H9 (cell line): ENCODE measurements around the gene RESP18. TPM values are rescaled to one million over a fixed set of nuclear protein-coding genes. Genes with fewer than 3 reads are reported as not detected.

ENCODE experiments used
- DNase-seq: peaks from one replicate; pipeline ENCODE4 v3.0.0-alpha.2; 2017
- H2AFZ ChIP-seq: one replicate; pipeline ENCODE4 v1.6.1; 2013; ENCODE audit warnings: mild to moderate bottlenecking, low read length, control low read depth, moderate library complexity
- H2AK5ac ChIP-seq: 2 replicates; pipeline ENCODE4 v1.6.1; 2013; ENCODE audit warnings: low read length, control low read depth, mixed read lengths; ENCODE audit not compliant: insufficient read length
- H2BK120ac ChIP-seq: one replicate; pipeline ENCODE4 v1.6.1; 2013; ENCODE audit warnings: low read depth, mild to moderate bottlenecking, low read length, control low read depth, inconsistent platforms; ENCODE audit not compliant: poor library complexity, severe bottlenecking
- H2BK12ac ChIP-seq: 2 replicates; pipeline ENCODE4 v1.6.1; 2013; ENCODE audit warnings: low read length, control low read depth, mixed read lengths, low read depth; ENCODE audit not compliant: insufficient read length
- H2BK15ac ChIP-seq: 2 replicates; pipeline ENCODE4 v1.6.1; 2013; ENCODE audit warnings: low read depth, low read length, control low read depth
- H2BK20ac ChIP-seq: one replicate; pipeline ENCODE4 v1.6.1; 2013; ENCODE audit warnings: low read depth, mild to moderate bottlenecking, low read length, control low read depth, inconsistent platforms; ENCODE audit not compliant: poor library complexity, severe bottlenecking
- H2BK5ac ChIP-seq: 2 replicates; pipeline ENCODE4 v1.6.1; 2013; ENCODE audit warnings: low read length, control low read depth, mixed read lengths; ENCODE audit not compliant: insufficient read length
- H3K14ac ChIP-seq: 2 replicates; pipeline ENCODE4 v1.6.1; 2013; ENCODE audit warnings: low read length, control low read depth; ENCODE audit not compliant: insufficient read depth
- H3K18ac ChIP-seq: 2 replicates; pipeline ENCODE4 v1.6.1; 2013; ENCODE audit warnings: low read depth, mild to moderate bottlenecking, mixed read lengths, low read length, control low read depth; ENCODE audit not compliant: insufficient read length
- H3K23ac ChIP-seq: 2 replicates; pipeline ENCODE4 v1.6.1; 2013; ENCODE audit warnings: low read length, control low read depth, mixed read lengths, low read depth; ENCODE audit not compliant: insufficient read length
- H3K23me2 ChIP-seq: 2 replicates; pipeline ENCODE4 v1.6.1; 2013; ENCODE audit warnings: low read depth, mild to moderate bottlenecking, mixed read lengths, low read length, control low read depth; ENCODE audit not compliant: insufficient read length, poor library complexity, severe bottlenecking
- H3K27ac ChIP-seq: 2 replicates; pipeline ENCODE4 v1.5.1; 2013; ENCODE audit warnings: low read length, control low read depth, mixed read lengths, low read depth; ENCODE audit not compliant: insufficient read length
- H3K27me3 ChIP-seq: 2 replicates; pipeline ENCODE4 v1.6.1; 2013; ENCODE audit warnings: low read length, control low read depth, inconsistent platforms; ENCODE audit not compliant: insufficient read depth
- H3K4ac ChIP-seq: 2 replicates; pipeline ENCODE4 v1.6.1; 2013; ENCODE audit warnings: low read depth, mild to moderate bottlenecking, control low read depth, inconsistent platforms, low read length, moderate library complexity
- H3K4me1 ChIP-seq: 2 replicates; pipeline ENCODE4 v1.6.1; 2013; ENCODE audit warnings: low read length, control low read depth, inconsistent platforms; ENCODE audit not compliant: insufficient read depth
- H3K4me2 ChIP-seq: 2 replicates; pipeline ENCODE4 v1.6.1; 2013; ENCODE audit warnings: low read length, control low read depth, mixed read lengths; ENCODE audit not compliant: insufficient read length, insufficient read depth
- H3K56ac ChIP-seq: 2 replicates; pipeline ENCODE4 v1.6.1; 2013; ENCODE audit warnings: low read depth, mild to moderate bottlenecking, mixed read lengths, low read length, control low read depth; ENCODE audit not compliant: insufficient read length
- H3K79me1 ChIP-seq: 2 replicates; pipeline ENCODE4 v1.6.1; 2013; ENCODE audit warnings: low read depth, mild to moderate bottlenecking, moderate library complexity, low read length, control low read depth, inconsistent platforms; ENCODE audit not compliant: insufficient read depth, poor library complexity, severe bottlenecking
- H3K79me2 ChIP-seq: 2 replicates; pipeline ENCODE4 v1.6.1; 2013; ENCODE audit warnings: low read length, control low read depth, inconsistent platforms; ENCODE audit not compliant: insufficient read depth
- H3K9ac ChIP-seq: 2 replicates; pipeline ENCODE4 v1.6.1; 2013; ENCODE audit warnings: low read length, control low read depth, mixed read lengths; ENCODE audit not compliant: insufficient read length; ENCODE audit errors: extremely low read depth
- H3K9me3 ChIP-seq: one replicate; pipeline ENCODE4 v1.6.1; 2013; ENCODE audit warnings: low read depth, low read length, inconsistent platforms; ENCODE audit not compliant: control insufficient read depth
- H3T11ph ChIP-seq: one replicate; pipeline ENCODE4 v1.6.1; 2013; ENCODE audit warnings: mild to moderate bottlenecking, low read length, control low read depth, inconsistent platforms
- H4K20me1 ChIP-seq: one replicate; pipeline ENCODE4 v1.6.1; 2013; ENCODE audit not compliant: control insufficient read depth, insufficient read length, insufficient read depth
- H4K5ac ChIP-seq: 2 replicates; pipeline ENCODE4 v1.6.1; 2013; ENCODE audit warnings: low read depth, mild to moderate bottlenecking, mixed read lengths, low read length, control low read depth; ENCODE audit not compliant: insufficient read length
- H4K8ac ChIP-seq: replicated peaks from 2 replicates; pipeline ENCODE4 v1.6.1; 2013; ENCODE audit warnings: low read length, control low read depth, mixed read lengths, low read depth; ENCODE audit not compliant: insufficient read length
- H4K91ac ChIP-seq: 2 replicates; pipeline ENCODE4 v1.6.1; 2013; ENCODE audit warnings: low read depth, mild to moderate bottlenecking, moderate library complexity, mixed read lengths, low read length, control low read depth; ENCODE audit not compliant: insufficient read length
- H3K27ac Mint-ChIP-seq, 3 experiments: 2 replicates in 2 of 3; 3 replicates in 1 of 3; pipeline ENCODE4 v1.8.0; 2020 to 2021; ENCODE audit warnings: mixed read lengths in 3 of 3, mild to moderate bottlenecking in 1 of 3, moderate library complexity in 1 of 3
- H3K27me3 Mint-ChIP-seq: 2 replicates; pipeline ENCODE4 v1.8.0; 2021; ENCODE audit warnings: low read depth, mild to moderate bottlenecking, moderate library complexity, mixed read lengths
- H3K36me3 Mint-ChIP-seq, 3 experiments: 2 replicates in 2 of 3; 3 replicates in 1 of 3; pipeline ENCODE4 v1.8.0; 2020 to 2021; ENCODE audit warnings: low read depth in 3 of 3, mixed read lengths in 3 of 3; ENCODE audit not compliant: insufficient read depth in 1 of 3
- H3K4me1 Mint-ChIP-seq, 2 experiments: 2 replicates each; pipeline ENCODE4 v1.8.0; 2020; ENCODE audit warnings: mixed read lengths in 2 of 2
- H3K4me3 Mint-ChIP-seq, 2 experiments: 2 replicates in 1 of 2; 3 replicates in 1 of 2; pipeline ENCODE4 v1.8.0; 2020 to 2021; ENCODE audit warnings: mild to moderate bottlenecking in 2 of 2, mixed read lengths in 2 of 2, moderate library complexity in 1 of 2
- H3K9me3 Mint-ChIP-seq, 2 experiments: 2 replicates in 1 of 2; 3 replicates in 1 of 2; pipeline ENCODE4 v1.8.0; 2020; ENCODE audit warnings: mild to moderate bottlenecking in 2 of 2, mixed read lengths in 2 of 2, moderate library complexity in 1 of 2
- WGBS: extraction: QIAGEN DNeasy Blood & Tissue Kit; methylation state at CpG from one replicate; pipeline ENCODE4 v1.1.7; 2013; ENCODE audit warnings: missing lambda C conversion rate, low lambda C conversion rate, mixed read lengths; ENCODE audit not compliant: insufficient read length; ENCODE audit errors: extremely low coverage; 5-methylcytosine and 5-hydroxymethylcytosine counted together
- total RNA-seq: library from RNA; stranded (reverse); gene quantifications from 2 replicates; pipeline ENCODE4 v1.2.1, GENCODE V29; 2021
- TF ChIP-seq, protein P1 (sequence below): fragments of 200-600 bp; sonication (generic); conservative IDR thresholded peaks from 3 replicates; pipeline ENCODE4 v1.8.0; 2021; ENCODE audit warnings: antibody characterized with exemption, mild to moderate bottlenecking

Gene RESP18
- total RNA-seq, 1 experiment from 2014 or later, result not detected

DNA sequence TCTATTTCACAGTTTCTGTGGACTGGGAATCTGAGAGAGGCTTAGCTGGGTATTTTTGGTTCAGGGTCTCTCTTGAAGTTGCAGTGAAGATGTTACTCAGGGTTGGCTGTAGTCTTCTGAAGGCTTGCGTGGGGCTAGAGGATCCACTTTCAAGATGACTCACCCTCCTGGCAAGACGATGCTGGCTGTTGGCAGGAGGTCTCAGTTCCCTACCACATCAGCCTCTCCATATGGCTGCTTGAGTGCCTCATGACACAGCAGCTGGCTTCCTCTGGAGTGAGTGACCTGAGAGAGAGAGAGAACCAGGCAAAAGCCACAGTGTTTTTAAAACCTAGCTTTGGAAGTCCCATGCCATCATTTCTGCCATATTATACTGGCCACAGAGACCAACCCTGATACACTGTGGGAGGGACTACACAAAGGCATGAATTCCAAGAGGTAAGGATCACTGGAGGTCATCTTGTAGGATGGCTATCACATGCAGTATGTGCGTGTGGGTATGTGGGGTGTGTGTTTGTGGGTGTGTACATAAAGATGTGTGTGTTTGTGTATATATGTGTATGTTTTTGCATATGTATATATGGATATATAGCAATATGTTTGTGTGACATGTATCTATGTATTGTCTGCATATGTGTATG lies 30.1 kb upstream of the RESP18 start:
- Histone ChIP-seq H3K14ac (no peak overlapping the region), H4K91ac (no peak overlapping the region), H2BK5ac (no peak overlapping the region), H2AFZ (no peak overlapping the region), H3K4me2 (no peak overlapping the region), H4K5ac (no peak overlapping the region), H3K9ac (no peak overlapping the region), H3K27me3 (peaks cover 20% of the 10 kb centered on the region; the same call in 1 of the 2 replicates), H2AK5ac (no peak overlapping the region), H3K9me3 (no peaks in the 10 kb centered on the region), H4K8ac (no peak overlapping the region), H4K20me1 (no peaks in the 10 kb centered on the region), H3K56ac (no peak overlapping the region), H3K79me1 (no peaks in the 10 kb centered on the region), H2BK12ac (no peak overlapping the region), H3K27ac (no peak overlapping the region), H3K18ac (no peak overlapping the region), H3K4me1 (no peaks in the 10 kb centered on the region), H2BK120ac (no peak overlapping the region), H3T11ph (no peak overlapping the region), H3K23me2 (peaks cover 9% of the 10 kb centered on the region), H3K79me2 (no peaks in the 10 kb centered on the region), H2BK15ac (no peak overlapping the region), H3K4ac (no peak overlapping the region), H3K23ac (no peak overlapping the region), H2BK20ac (no peak overlapping the region)
- H3K4me1 Mint-ChIP-seq, result peaks cover 3 to 4% of the 10 kb centered on the region in 2 experiments; a peak in 2 of 4 replicates
- no peaks in the 10 kb centered on the region for H3K36me3 Mint-ChIP-seq
- no peak overlapping the region for H3K4me3 Mint-ChIP-seq
- no peaks in the 10 kb centered on the region for H3K9me3 Mint-ChIP-seq
- no peak overlapping the region for H3K27ac Mint-ChIP-seq
- TF ChIP-seq, protein P1, sequence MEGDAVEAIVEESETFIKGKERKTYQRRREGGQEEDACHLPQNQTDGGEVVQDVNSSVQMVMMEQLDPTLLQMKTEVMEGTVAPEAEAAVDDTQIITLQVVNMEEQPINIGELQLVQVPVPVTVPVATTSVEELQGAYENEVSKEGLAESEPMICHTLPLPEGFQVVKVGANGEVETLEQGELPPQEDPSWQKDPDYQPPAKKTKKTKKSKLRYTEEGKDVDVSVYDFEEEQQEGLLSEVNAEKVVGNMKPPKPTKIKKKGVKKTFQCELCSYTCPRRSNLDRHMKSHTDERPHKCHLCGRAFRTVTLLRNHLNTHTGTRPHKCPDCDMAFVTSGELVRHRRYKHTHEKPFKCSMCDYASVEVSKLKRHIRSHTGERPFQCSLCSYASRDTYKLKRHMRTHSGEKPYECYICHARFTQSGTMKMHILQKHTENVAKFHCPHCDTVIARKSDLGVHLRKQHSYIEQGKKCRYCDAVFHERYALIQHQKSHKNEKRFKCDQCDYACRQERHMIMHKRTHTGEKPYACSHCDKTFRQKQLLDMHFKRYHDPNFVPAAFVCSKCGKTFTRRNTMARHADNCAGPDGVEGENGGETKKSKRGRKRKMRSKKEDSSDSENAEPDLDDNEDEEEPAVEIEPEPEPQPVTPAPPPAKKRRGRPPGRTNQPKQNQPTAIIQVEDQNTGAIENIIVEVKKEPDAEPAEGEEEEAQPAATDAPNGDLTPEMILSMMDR, result no peak
- no peak for DNase-seq
- H3K27me3 Mint-ChIP-seq, result peaks cover 48% of the 10 kb centered on the region
- WGBS, result no CpG with 5 or more reads among the region's 3 CpGs
